Tibial artery (tissue), 4 donors: ENCODE measurements around the gene CXCL9.
"Not testable (repeated sequence)": the region's sequence is repeated elsewhere in the genome, so short reads cannot be mapped to it uniquely, and the experiment has no call there.

Source experiments
- DNase-seq, 2 donors: peaks; one replicate each; pipeline ENCODE4 v3.0.0-alpha.2; 2019
- H3K27ac ChIP-seq, 2 donors: fragments of 200-600 bp; sonication (generic) in 1 of 2; 1 replicate in 1 of 2; 2 replicates in 1 of 2; pipeline ENCODE4 v1.5.1; 2018 to 2019; ENCODE audit warnings: mild to moderate bottlenecking in 1 of 2
- H3K27me3 ChIP-seq, 2 donors: fragments of 200-600 bp; sonication (generic) in 1 of 2; one replicate each; pipeline versions ENCODE4 v1.5.1 to v1.6.0; 2016 to 2019
- H3K36me3 ChIP-seq, 3 donors: fragments of 200-600 bp; sonication (generic) in 2 of 3; one replicate each; pipeline ENCODE4 v1.5.1; 2016 to 2019; ENCODE audit warnings: mild to moderate bottlenecking in 2 of 3
- H3K4me1 ChIP-seq, 4 donors: fragments of 200-600 bp; sonication (generic) in 2 of 4; 1 replicate in 3 of 4; 2 replicates in 1 of 4; pipeline ENCODE4 v1.5.1; 2016 to 2019
- H3K4me3 ChIP-seq, 2 donors: fragments of 200-600 bp; sonication (generic) in 1 of 2; 1 replicate in 1 of 2; 2 replicates in 1 of 2; pipeline ENCODE4 v1.5.1; 2018 to 2019; ENCODE audit warnings: mild to moderate bottlenecking in 2 of 2
- H3K9me3 ChIP-seq, 3 donors: fragments of 200-600 bp; sonication (generic) in 1 of 3; one replicate each; pipeline ENCODE4 v1.5.1; 2016 to 2019
- intact Hi-C: fragments of 100-400 bp; cut with DNase I; formaldehyde crosslinking; loops from one replicate; pipeline ENCODE4 v1.15.0; 2023; ENCODE audit warnings: low total_unique reads
- TF ChIP-seq, protein P1 (sequence below), 2 experiments: fragments of 200-600 bp in 1 of 2; fragments of 450-650 bp in 1 of 2; IDR thresholded peaks; one replicate each; pipeline ENCODE4 v1.5.1; 2017 to 2019; ENCODE audit warnings: antibody characterized with exemption in 2 of 2, mild to moderate bottlenecking in 1 of 2, moderate library complexity in 1 of 2

The CXCL9 gene

DNA sequence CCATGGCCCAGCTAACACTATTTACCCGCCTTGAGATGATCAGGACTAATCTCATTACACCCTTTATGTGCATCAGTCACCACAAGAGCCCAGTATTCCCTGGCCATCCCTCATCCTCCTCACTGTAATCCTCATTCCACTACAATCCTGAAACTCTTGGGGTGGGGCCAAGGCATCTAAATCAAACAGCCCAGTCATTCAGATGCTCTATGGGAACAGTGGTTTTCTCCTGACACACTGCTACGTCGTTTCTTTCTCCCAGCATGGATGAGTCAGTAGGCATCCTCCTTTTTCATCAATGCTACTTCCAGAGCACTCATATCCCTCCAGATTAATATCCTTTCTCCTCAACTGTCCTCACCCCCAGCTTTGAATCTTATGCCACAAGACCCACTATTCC, 22.2 kb downstream of the CXCL9 start:
- H3K4me1 ChIP-seq = peaks cover 0 to 24% (median 14%) of the 10 kb centered on the region in 4 donors
- DNase-seq = no peak

DNA sequence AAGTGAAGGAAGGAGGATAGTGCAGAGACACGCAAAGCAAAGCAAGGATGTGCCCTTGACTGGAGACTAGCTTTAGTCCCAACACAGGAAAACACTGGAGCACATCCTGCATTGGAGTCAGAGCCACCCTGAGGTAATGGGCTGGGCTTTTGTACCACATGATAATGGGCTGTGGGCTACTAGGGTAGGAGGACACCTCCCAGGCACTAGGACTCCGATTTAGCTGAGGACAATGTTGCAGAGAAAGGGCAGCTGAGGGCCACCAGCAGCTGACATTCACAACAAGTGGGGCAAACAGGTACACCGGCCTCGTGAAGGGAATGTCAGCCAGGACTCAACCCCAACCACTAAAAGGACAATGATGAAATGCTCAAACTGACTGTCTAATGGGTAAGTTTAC, 26.7 kb downstream of the CXCL9 start:
- H3K36me3 ChIP-seq = peaks cover 52 to 75% (median 58%) of the 10 kb centered on the region in 3 donors

More for the DNA sequence above, 22.2 kb downstream of the CXCL9 start:
- intact Hi-C loops = no loop called here
- H3K9me3 ChIP-seq = no peaks in the 10 kb centered on the region
- H3K36me3 ChIP-seq = peaks cover 14 to 32% (median 22%) of the 10 kb centered on the region in 3 donors
- no peak overlapping the region for H3K27ac ChIP-seq
- H3K27me3 ChIP-seq = no peaks in the 10 kb centered on the region
- H3K4me3 ChIP-seq = no peak overlapping the region
- TF ChIP-seq, protein P1, sequence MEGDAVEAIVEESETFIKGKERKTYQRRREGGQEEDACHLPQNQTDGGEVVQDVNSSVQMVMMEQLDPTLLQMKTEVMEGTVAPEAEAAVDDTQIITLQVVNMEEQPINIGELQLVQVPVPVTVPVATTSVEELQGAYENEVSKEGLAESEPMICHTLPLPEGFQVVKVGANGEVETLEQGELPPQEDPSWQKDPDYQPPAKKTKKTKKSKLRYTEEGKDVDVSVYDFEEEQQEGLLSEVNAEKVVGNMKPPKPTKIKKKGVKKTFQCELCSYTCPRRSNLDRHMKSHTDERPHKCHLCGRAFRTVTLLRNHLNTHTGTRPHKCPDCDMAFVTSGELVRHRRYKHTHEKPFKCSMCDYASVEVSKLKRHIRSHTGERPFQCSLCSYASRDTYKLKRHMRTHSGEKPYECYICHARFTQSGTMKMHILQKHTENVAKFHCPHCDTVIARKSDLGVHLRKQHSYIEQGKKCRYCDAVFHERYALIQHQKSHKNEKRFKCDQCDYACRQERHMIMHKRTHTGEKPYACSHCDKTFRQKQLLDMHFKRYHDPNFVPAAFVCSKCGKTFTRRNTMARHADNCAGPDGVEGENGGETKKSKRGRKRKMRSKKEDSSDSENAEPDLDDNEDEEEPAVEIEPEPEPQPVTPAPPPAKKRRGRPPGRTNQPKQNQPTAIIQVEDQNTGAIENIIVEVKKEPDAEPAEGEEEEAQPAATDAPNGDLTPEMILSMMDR (IDR thresholded peaks at IDR 0.05) = no peak

DNA sequence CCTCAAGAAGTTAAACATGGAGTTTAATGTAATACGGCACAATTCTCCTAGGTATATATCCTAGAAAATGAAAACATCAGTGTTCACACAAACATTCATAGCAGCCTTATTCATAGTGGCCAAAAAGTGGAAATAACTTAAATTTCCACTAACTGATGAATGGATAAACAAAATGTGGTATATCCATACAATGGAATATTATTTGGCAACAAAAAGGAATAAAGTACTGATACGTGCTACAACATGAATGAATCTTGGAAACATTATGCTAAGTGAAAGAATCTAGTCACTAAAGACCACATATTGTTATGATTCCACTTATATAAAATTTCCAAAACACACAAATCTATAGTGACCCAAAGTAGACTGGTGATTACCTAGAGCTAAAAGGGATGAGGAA, 31.1 kb downstream of the CXCL9 start:
- Histone ChIP-seq H3K9me3 (no peaks in the 10 kb centered on the region), H3K4me1 (no peaks in the 10 kb centered on the region), H3K36me3 (peaks cover 88 to 98% (median 88%) of the 10 kb centered on the region in 3 donors), H3K4me3 (no peak overlapping the region), H3K27me3 (no peaks in the 10 kb centered on the region), H3K27ac (no peak overlapping the region)
- intact Hi-C loops = no loop called here
- DNase-seq = no peak
- TF ChIP-seq, protein P1 (IDR thresholded peaks at IDR 0.05) = no peak

More for the DNA sequence above, 26.7 kb downstream of the CXCL9 start:
- TF ChIP-seq, protein P1 (IDR thresholded peaks at IDR 0.05) = no peak
- Histone ChIP-seq H3K27ac (no peak overlapping the region), H3K27me3 (no peaks in the 10 kb centered on the region), H3K4me3 (no peak overlapping the region), H3K4me1 (no peaks in the 10 kb centered on the region), H3K9me3 (no peaks in the 10 kb centered on the region)
- intact Hi-C loops = no loop called here
- DNase-seq = no peak

DNA sequence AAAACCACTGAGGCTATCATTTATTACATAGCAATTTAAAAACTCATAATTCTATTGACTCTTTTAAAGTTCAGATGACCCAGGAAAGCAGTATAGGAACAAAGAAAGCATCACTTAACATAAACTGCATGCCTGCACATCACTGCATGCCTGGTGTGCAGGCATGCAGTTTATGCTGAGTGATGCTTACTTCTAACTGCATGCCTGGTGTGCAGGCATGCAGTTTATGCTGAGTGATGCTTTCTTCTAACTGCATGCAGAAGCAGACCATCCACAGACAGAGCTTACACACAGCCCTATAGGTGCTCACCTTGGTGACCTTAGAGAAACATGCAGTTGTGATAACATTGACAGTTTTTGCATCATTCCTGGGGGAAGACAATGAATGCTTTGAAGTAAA, 33.5 kb downstream of the CXCL9 start:
- no peaks in the 10 kb centered on the region for H3K27me3 ChIP-seq
- DNase-seq = no peak
- H3K27ac ChIP-seq = no peak overlapping the region
- H3K4me1 ChIP-seq = no peaks in the 10 kb centered on the region
- H3K9me3 ChIP-seq = no peaks in the 10 kb centered on the region
- TF ChIP-seq, protein P1 (IDR thresholded peaks at IDR 0.05) = no peak
- no peak overlapping the region for H3K4me3 ChIP-seq
- intact Hi-C loops = no loop called here
- H3K36me3 ChIP-seq = peaks cover 91 to 100% (median 94%) of the 10 kb centered on the region in 3 donors

DNA sequence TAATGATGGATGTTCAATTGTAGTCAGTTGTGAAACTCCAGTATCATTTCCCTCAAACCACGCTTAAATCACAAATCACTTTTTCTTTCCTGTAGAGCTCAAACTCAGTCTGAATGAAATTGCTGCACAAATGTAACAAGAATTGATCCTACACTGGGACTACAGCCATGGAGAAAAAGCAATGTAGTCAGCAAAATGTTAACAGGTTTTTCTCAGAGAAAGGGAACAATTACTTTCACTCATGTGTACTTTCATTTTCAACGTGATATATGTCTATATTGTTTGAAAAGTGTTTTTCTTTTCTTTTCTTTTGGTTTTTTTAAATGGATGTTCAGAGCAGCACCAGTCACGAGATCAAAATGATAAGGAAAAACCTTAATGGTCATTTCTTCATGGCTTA, 39.2 kb downstream of the CXCL9 start:
- intact Hi-C loops = no loop called here
- no peak for DNase-seq
- Histone ChIP-seq H3K36me3 (peaks cover 99 to 100% (median 100%) of the 10 kb centered on the region in 3 donors), H3K4me3 (no peak overlapping the region), H3K27ac (no peak overlapping the region), H3K27me3 (no peaks in the 10 kb centered on the region), H3K9me3 (no peaks in the 10 kb centered on the region), H3K4me1 (no peaks in the 10 kb centered on the region)
- TF ChIP-seq, protein P1 (IDR thresholded peaks at IDR 0.05) = no peak

DNA sequence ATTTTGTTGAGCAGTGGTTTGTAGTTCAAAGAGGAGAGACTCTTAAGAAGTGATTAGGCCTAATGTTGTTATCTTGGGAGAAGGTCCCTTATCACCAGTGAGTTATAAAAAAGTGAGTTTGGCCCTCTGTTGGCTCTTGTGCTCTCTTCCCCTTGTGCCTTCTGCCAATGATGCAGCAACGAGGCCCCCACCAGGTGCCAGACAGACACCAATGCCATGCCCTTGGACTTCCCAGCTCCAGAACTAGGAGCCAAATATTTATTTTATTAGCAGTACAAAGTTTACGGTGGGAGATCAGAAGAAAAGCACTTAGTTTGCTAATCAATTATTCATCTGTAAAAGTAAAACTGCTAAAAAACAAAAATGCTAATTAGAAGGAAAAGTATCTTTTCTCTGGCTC, 43.8 kb downstream of the CXCL9 start:
- peaks cover 91 to 94% (median 94%) of the 10 kb centered on the region in 3 donors for H3K36me3 ChIP-seq
- TF ChIP-seq, protein P1 (IDR thresholded peaks at IDR 0.05) = no peak
- no peak overlapping the region for H3K4me3 ChIP-seq
- H3K4me1 ChIP-seq = no peaks in the 10 kb centered on the region
- no peak overlapping the region for H3K27ac ChIP-seq
- no peak for DNase-seq
- H3K27me3 ChIP-seq = no peaks in the 10 kb centered on the region
- intact Hi-C loops = no loop called here
- H3K9me3 ChIP-seq = no peaks in the 10 kb centered on the region

DNA sequence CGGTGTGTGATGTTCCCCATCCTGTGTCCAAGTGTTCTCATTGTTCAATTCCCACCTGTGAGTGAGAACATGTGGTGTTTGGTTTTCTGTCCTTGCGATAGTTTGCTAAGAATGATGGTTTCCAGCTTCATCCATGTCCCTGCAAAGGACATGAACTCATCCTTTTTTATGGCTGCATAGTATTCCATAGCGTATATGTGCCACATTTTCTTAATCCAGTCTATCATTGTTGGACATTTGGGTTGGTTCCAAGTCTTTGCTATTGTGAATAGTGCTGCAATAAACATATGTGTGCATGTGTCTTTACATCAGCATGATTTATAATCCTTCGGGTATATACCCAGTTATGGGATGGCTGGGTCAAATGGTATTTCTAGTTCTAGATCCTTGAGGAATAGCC, 45.2 kb downstream of the CXCL9 start:
- H3K27ac ChIP-seq, H3K9me3 ChIP-seq, intact Hi-C loops, DNase-seq, H3K4me1 ChIP-seq, H3K27me3 ChIP-seq, H3K4me3 ChIP-seq: not testable (repeated sequence)
- peaks cover 91 to 94% (median 94%) of the 10 kb centered on the region in 3 donors for H3K36me3 ChIP-seq

DNA sequence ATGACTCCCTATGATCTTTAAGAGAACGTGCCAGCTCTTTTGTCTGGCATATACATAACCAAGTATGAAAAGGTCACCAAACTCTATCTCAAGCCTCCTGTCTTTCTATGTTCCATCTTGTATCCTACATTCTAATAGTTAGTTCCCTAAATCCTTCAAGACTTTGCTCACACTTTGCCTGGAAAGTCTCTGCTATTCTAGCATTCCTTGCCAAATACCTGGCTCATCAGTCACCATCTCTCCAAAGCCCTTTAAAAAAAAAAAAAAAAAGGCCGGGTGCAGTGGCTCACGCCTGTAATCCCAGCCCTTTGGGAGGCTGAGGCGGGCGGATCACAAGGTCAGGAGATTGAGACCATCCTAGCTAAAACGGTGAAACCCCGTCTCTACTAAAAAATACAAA, 48.8 kb downstream of the CXCL9 start:
- intact Hi-C loops, H3K27ac ChIP-seq, DNase-seq, H3K4me3 ChIP-seq, H3K9me3 ChIP-seq, H3K4me1 ChIP-seq, H3K27me3 ChIP-seq: not testable (repeated sequence)
- peaks cover 90 to 93% (median 91%) of the 10 kb centered on the region in 3 donors for H3K36me3 ChIP-seq
